PC-3 (cell line): ENCODE data around the gene PHYKPL.

Source experiments
- EZH2 ChIP-seq: fragments of 300-600 bp; sonication (generic); IDR thresholded peaks from one replicate; pipeline ENCODE4 v1.6.1; 2017; ENCODE audit warnings: antibody characterized with exemption, mild to moderate bottlenecking, low read length; ENCODE audit not compliant: unreplicated experiment
- TF ChIP-seq, protein P1 (sequence below): fragments of 300-600 bp; sonication (generic); conservative IDR thresholded peaks from 2 replicates; pipeline ENCODE4 v1.5.1; 2017; ENCODE audit warnings: antibody characterized with exemption, low read depth, mild to moderate bottlenecking, low read length

DNA sequence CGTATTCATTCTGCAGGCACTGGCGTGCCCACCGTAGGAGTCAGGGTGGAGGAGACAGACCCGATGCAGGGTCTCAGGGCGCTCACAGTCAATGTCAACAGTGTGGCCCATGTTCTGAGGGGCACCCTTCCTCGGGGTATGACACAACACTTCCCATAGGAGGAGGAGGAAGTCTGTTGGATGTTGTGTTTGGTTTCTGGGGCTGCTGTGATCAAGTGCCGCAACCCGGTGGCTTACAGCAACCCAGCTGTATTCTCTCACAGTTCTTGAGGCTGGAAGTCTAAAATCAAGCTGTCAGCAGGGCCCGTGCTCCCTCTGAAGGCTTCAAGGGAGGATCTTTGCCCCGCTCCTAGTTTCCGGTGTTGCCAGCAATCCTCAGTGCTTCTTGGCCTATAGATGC lies 33.9 kb downstream of the PHYKPL start:
- no peak for TF ChIP-seq EZH2
- TF ChIP-seq, protein P1, sequence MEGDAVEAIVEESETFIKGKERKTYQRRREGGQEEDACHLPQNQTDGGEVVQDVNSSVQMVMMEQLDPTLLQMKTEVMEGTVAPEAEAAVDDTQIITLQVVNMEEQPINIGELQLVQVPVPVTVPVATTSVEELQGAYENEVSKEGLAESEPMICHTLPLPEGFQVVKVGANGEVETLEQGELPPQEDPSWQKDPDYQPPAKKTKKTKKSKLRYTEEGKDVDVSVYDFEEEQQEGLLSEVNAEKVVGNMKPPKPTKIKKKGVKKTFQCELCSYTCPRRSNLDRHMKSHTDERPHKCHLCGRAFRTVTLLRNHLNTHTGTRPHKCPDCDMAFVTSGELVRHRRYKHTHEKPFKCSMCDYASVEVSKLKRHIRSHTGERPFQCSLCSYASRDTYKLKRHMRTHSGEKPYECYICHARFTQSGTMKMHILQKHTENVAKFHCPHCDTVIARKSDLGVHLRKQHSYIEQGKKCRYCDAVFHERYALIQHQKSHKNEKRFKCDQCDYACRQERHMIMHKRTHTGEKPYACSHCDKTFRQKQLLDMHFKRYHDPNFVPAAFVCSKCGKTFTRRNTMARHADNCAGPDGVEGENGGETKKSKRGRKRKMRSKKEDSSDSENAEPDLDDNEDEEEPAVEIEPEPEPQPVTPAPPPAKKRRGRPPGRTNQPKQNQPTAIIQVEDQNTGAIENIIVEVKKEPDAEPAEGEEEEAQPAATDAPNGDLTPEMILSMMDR, result no peak
